HG03064 (cell line): ENCODE data around the gene PAQR3.
"Not testable (repeated sequence)": the region's sequence is repeated elsewhere in the genome, so short reads cannot be mapped to it uniquely, and the experiment has no call there.

Experiments used
- ATAC-seq: cut with Tn5 transposase; IDR thresholded peaks from one replicate; pipeline ENCODE4 v1.9.1; 2021; ENCODE audit warnings: low read depth; ENCODE audit not compliant: unreplicated experiment

The PAQR3 gene

DNA sequence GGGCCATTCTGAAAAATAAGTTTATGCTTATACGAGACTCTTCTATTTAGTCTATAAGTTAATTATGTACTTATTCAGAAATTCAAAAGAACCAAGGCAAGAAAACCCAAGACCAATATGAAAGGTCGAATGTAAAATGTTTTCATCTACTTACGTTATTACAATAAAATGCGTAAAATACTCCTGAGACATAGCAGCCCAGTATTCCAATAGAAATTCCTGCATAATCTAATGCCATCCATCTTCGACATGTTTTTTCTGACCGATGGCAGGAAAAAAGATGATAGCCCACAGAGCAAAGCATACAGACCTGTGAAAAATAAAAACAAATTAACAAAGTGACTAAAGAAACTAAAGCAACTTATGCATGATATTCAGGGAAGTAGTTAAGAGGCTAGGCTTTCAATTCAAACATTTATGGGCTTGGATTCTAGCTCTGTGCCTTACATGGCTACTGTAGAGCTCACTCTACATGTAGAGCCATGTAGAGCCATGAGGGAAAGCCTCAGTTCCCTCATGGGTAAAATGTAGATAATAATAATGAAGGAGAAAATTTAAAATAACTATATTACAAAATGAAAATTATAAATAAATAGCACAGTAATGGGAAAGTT, 9.1 kb downstream of the PAQR3 start:
- ATAC-seq, result no peak

DNA sequence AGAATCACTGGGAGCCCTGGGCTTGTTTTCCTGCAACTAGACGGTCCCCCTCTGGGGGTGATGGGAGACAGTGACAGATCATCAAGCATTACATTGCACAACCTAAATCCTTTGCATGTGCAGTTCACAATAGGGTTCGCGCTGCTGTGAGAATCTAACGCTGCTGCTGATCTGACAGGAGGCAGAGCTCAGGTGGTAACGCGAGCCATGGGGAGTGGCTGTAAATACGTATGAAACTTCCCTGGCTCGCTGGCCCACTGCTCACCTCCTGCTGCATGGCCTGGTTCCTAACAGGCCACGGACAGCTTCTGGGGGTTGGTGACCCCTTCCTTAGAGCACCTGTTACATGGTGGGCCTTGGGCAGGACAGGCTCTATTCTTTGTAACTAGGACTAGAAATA, 10.4 kb downstream of the PAQR3 start:
- no peak for ATAC-seq

DNA sequence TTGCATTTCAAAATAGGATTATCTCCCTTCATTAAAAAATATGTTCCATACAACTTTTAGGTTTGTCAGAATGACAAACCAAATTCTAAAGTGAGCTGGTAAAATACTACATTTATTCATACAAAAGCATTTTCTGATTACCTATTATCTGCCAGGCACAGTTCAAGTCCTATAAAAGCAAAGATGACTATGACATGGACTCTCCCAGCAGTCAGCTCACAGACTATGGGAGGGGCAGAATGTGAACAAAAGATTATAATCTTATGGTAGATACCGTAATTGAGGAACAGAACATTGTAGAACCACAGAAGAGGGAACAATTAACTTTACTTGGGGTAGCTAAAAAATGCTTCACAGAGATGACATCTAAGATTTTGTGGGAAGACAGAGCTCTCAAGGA, 12.4 kb downstream of the PAQR3 start:
- no peak for ATAC-seq

DNA sequence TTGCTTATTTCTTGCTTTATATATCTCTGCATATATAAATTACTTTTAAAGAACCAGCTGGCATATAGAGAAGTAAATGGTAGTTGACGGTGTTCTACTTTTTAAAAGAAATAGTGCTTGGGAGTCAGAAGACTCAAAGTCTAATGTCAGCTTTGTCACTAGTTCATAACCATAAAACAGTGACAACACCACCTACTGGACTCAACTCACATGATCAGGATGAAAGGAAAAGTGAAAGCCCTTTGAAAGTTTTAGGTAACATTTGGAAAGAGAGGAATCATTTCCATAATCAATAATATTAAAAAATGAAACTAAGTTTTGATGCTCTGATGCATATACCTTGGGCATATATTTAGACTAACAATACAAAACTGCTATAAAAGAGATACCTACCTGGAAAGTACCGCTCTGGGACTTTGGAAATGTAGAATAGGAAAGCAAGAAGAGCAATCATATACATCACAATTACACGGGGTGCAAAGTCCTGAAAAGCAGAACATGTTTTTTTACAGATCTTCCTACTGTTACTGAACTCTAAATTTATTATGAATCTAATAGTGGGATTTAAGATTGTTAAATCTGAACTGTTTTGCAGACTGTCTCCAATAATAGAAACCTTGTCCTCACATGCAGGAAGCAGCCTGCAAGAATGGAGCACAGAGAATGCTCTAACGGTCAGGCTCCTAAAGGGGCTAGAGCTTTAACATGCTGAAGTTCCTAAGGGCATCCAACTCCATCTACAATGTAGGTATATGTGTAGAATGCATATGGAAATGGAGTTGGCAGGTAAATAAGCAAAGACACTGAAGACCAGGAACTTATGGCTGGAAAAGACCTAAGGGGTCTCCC, 15.6 kb downstream of the PAQR3 start:
- ATAC-seq, result no peak

DNA sequence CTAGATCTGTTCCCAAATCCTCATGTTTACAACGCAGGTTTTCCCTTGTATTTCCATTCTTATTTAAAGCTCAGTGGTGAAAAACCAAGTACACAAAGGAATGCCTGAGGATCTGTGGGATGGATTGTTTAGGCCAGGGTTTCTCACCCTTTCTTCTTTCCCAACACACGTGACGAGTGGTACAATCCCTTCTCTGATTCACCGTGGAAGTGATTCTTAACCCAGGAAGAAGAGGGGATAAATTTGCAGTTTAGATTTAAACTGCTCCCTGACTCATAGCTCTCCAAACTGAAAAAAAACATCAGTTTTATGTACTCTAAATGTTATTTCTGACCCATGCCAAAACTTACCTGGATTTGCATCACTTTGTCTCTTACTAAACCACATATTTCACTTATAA, 17.0 kb downstream of the PAQR3 start:
- no peak for ATAC-seq

DNA sequence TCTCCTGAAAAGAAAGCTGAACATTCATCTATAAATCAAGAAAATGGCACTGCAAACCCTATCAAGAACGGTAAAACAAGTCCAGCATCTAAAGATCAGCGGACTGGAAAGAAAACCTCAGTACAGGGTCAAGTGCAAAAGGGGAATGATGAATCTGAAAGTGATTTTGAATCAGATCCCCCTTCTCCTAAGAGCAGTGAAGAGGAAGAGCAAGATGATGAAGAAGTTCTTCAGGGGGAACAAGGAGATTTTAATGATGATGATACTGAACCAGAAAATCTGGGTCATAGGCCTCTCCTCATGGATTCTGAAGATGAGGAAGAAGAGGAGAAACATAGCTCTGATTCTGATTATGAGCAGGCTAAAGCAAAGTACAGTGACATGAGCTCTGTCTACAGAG, 28.6 kb downstream of the PAQR3 start:
- ATAC-seq, result no peak

DNA sequence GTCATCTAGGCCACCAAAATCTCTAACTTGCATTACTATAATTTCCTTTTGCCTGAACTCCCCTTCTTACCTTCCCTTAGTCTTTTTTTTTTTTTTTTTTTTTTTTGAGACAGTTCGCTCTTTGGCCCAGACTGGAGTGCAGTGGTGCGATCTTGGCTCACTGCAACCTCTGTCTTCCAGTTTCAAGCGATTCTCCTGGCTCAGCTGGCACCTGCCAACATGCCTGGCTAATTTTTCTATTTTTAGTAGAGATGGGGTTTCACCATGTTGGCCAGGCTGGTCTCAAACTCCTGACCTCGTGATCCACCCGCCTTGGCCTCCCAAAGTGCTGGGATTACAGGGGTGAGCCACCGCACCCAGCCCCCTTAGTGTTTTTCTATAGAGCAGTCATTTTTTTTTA, 30.3 kb downstream of the PAQR3 start:
- not testable (repeated sequence) for ATAC-seq

DNA sequence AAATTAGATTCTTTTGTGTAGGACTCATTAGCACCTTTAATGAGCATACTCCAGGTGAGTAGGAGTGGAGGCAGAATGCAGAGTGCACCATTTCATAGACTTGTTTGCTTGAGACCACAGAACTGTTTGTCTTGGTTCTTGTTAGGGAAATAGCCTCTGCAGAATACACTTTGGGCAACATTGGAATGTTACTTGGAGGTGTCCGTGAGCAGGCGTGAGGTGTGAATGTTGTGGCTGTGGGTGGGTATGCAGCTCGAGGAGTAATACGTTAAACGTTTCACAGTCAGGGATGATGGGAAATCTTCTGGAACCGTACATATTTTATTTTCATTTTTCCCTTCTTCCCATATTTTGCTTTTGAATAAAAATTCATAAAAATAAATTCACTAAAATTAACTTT, 31.6 kb downstream of the PAQR3 start:
- no peak for ATAC-seq

DNA sequence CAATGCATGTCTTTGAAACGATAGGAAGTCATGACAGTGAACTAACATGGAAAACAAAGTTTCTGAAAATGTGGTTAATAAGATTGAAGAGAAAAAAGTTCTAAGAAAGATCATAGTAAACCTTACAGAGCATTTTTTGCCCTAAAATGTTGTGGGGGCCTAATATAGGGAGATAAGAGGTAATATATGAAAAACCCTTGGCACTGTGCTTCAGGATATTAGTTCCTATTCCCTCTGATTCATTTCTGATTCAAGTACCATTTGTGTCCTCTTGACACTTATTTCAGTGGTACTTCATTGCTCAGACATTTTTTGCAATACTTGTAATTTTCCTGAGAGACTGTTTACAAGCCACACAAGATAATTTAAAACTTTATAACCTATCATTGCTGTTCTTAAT, 35.1 kb downstream of the PAQR3 start:
- no peak for ATAC-seq

DNA sequence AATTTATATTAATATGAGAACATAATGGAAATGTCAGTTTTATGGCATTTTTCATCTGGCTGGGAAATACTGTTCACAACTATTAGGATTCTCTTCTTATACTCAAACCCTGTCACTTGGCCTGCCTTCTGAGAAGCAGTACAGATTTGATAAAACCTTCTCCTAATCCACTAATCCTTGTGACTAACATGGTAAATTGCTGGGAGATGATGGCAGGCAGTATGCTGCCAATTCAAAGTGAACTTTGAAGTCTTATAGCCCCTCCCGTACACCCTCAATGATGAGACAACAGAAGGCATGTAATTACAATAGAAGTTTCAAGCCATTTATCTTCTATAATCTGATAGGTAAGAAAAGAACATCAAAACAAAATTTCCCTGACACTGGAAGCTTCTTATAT, 36.9 kb downstream of the PAQR3 start:
- ATAC-seq, result no peak

DNA sequence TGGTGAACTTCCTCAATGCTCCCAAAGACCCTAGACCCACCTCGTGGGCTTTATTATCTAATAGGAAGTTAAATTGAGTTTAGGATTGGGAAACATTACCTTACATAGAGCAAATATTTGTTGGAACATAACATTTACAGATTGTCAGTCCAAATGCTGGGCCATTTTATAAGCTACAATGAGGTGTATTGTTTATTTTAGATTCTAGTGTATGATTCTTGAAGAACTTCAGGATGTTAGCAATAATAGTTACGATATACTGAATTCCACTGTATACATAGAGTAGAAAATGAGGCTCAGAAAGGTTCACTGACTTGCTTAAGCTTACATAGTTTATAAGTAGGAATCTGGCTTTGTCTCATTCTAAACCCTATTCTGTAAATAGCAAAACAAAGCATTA, 37.4 kb downstream of the PAQR3 start:
- ATAC-seq, result no peak

DNA sequence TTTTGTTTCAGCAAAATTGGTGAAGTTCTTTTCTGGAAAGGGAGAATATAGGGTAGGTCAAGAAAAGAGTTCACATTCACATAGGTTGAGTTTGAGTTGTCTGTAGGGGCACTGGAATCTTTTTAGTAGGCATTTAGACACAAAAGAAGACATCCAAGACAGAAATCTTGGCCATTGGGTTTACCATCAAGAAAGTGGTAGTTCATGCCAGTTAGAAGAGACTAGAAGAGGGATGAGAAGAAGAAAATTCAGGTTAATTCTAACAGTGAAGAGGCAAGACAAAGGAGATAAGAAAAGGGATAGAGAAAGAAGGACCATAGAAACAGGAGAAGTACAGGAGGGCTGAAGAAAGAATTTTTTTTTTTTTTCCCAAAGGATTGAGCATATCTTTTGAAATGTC, 39.9 kb downstream of the PAQR3 start:
- no peak for ATAC-seq

DNA sequence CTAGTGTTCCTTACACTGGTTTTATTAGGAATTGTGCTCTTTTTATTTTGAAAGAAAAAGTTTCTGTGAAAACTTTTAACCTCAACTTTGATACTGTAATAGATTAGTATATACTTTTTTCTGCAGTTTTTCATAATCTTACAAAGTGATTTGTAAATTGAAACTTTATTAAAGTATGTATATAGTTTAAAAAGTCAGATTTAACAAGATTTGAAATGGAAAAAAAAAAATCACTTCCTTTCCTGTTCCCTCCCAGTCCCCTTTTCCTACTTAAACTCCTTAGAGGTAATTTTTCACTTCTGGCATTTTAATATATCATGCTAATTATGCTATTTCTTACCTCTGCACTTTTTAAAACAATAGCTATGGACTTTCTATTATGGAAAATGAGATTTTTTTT, 49.3 kb downstream of the PAQR3 start:
- no peak for ATAC-seq

DNA sequence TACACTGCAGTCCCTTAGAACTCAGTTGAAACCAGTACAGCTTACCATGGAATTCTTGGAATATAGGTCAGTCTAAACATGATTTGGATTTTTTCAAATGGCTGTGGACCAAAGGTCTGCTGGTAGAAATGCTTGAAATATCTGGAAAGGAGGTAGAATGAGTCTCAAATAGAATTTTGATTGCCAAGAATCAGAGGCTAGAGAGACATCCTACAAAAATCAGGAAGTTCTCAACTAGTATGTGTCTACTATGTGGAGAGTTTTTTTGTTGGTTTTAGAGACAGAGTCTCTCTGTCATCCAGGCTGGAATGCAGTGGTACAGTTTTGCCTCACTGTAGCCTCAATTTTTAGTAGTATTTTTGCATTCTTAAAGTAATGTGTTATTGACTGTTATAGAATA, 53.6 kb downstream of the PAQR3 start:
- no peak for ATAC-seq

DNA sequence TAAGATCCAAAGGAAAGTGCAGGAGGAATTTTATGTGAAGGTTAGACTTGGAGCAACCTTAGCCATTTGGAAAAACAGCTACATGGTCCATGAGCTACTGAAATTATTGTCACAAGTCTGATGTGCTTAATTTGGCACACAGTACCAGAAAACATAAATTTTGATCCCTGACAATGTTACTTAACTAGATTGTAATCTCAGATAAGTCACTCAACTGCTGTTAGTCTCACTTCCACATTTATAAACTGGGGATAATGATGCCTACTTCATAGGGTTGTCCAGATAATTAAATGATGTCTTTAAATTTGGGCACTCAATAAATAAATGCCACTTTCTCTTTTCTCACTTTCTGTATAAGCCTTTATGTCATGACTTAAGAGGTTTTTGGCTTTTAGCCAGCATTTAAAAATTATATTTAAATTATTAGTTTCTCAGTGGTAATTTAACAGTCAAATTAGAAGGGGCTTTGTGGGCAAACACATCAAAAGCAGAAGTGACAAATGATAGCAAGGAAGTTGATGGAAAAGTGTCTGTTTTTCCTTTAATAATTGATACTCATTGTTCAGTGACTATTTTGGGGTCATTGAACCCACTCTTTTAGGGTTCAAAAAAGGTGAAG, 58.3 kb downstream of the PAQR3 start:
- no peak for ATAC-seq

DNA sequence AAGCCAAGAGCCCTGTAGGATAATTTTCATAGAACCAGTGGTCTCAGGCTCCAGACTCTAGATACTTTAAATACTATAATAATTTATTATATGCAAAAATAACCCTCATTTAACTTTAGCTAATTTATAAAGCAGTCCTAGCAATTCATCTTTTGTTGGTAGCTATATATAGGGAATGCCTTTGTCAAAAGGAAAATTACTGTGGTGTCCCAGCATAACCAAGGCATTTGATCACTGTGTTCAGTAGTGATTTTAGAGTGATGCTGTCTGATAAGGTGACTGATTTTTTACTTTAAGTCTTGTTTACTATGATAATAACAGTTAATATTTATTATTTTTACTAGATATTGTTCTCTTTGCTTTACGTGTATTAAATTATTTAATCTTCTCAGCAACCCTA, 61.2 kb downstream of the PAQR3 start:
- ATAC-seq, result no peak

DNA sequence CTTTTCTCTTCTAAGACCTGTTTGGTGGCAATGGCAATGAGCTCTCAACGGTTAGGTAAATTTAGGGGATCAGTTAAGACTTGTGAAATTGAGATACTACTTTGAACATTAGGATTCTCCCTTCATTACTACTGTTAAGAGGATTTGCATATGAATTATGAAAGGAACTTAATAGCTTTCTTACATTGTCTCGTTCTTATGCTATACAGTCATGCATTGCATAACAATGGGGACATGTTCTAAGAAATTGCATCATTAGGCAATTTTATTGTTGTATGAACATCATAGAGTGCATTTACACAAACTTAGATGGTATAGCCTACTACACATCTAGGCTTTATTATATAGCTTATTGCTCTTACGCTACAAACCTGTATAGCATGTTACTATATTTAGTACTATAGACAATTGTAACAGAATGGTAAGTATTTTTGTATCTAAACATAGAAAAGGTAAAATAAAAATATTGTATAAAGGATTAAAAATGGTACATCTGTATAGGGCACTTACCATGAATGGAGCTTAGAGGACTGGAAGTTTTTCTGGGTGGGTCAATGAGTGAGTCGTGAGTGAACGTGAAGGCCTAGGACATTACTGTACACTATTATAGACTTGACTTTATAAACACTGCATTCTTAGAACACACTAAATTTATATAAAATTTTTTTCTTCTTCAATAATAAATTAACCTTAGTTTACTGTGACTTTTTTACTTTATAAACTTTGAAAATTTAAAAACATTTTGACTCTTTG, 62.5 kb downstream of the PAQR3 start:
- no peak for ATAC-seq

DNA sequence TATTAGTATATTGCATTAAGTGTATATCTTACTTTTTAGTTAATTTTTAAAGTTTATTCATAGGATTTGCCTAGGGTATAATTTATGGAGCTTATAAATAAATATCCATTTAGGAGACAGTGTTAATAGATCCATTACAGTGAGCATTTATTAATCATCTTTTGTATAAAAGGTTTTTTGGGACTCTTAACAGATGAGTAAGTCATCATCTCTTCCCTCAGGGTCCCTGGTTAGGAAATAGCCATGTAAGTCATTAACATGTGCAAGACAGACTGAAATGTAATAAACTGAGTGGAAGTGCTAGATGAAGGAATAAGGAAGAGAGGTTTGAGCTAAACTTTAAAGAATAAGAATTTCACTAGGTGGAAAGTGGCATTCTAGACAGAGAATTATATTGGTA, 69.2 kb downstream of the PAQR3 start:
- no peak for ATAC-seq

DNA sequence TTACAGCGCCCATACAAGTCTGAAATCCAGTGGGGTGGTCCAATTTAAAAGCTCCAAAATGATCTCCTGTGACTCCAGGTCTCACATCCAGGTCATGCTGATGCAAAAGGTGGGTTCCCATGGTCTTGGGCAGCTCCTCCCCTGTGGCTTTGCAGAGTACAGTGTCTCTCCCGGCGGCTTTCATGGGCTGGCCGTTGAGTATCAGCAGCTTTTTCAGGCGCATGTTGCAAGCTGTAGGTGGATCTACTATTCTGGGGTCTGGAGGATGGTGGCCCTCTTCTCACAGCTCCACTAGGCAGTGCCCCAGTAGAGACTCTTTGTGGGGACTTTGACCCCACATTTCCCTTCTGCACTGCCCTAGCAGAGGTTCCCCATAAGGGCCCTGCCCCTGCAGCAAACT, 70.5 kb downstream of the PAQR3 start:
- ATAC-seq, result not testable (repeated sequence)

DNA sequence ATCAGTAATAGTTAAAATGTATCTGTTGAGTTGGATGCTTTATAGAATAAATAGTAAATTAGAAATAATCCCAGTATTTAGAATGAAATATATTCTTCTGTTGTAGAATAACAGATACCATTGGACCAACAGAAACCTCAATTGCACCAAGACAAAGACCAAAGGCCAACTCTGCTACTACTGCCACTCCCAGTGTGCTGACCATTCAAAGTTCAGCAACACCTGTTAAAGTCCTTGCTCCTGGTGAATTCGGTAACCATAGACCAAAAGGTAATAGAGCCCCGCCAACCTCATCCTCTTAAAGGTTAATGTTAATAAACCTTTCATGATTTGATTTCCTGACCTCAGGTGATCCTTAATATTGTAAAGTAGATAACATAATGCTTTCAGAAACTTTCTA, 73.8 kb downstream of the PAQR3 start:
- no peak for ATAC-seq

DNA sequence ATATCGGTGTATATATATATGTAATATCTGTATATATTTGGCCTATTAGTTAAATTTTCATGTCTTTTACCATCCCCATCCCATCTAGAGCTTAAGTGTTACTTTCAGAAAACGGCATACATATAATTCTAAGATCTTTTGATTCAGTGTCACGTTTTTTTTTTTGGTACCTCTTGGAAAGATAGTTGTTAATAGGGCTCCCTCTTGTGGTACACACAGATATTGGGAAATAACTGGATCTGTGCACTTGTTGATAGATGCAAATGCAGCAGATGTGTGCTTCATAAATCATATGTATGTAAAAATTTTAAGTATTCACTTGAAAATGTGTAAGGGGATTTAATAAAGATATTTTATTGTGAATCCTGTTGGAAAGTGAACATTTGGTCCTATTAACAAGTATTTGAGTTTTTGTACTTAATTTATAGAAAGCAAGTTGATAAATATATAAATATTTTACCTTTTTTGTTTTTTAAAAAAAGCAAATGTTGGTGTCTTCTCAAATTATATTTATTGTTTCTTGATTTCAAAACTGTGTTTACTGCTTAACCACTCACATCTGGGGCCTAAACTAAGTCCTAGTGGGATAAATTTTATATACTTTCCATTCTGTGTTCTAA, 74.7 kb downstream of the PAQR3 start:
- ATAC-seq, result no peak
